AG10803 (cell line): ENCODE data around the gene ITGAV.

Experiments
- DNase-seq: peaks from one replicate; pipeline ENCODE4 v3.0.0; 2010; ENCODE audit warnings: low read depth
- H3K4me3 ChIP-seq: 2 replicates; pipeline ENCODE4 v1.5.1; 2011; ENCODE audit warnings: mild to moderate bottlenecking, low read length, control low read depth
- TF ChIP-seq, protein P1 (sequence below): conservative IDR thresholded peaks from 2 replicates; pipeline ENCODE4 v1.5.1; 2011; ENCODE audit warnings: mild to moderate bottlenecking, low read length, control low read depth, inconsistent platforms

ITGAV gene

GRCh38 chr2:186728631-186729030 lies 138.8 kb downstream of the ITGAV start:
- TF ChIP-seq, protein P1, sequence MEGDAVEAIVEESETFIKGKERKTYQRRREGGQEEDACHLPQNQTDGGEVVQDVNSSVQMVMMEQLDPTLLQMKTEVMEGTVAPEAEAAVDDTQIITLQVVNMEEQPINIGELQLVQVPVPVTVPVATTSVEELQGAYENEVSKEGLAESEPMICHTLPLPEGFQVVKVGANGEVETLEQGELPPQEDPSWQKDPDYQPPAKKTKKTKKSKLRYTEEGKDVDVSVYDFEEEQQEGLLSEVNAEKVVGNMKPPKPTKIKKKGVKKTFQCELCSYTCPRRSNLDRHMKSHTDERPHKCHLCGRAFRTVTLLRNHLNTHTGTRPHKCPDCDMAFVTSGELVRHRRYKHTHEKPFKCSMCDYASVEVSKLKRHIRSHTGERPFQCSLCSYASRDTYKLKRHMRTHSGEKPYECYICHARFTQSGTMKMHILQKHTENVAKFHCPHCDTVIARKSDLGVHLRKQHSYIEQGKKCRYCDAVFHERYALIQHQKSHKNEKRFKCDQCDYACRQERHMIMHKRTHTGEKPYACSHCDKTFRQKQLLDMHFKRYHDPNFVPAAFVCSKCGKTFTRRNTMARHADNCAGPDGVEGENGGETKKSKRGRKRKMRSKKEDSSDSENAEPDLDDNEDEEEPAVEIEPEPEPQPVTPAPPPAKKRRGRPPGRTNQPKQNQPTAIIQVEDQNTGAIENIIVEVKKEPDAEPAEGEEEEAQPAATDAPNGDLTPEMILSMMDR: no peak
- no peak for DNase-seq
- no peak overlapping the region for H3K4me3 ChIP-seq
